Femur (tissue), 1 donor: ENCODE measurements around the gene CCDC185.
"Not testable (repeated sequence)": the region's sequence is repeated elsewhere in the genome, so short reads cannot be mapped to it uniquely, and the experiment has no call there.

Source experiments
- DNase-seq: peaks from one replicate; pipeline ENCODE4 v3.0.0-alpha.2; 2017

The CCDC185 gene

DNA sequence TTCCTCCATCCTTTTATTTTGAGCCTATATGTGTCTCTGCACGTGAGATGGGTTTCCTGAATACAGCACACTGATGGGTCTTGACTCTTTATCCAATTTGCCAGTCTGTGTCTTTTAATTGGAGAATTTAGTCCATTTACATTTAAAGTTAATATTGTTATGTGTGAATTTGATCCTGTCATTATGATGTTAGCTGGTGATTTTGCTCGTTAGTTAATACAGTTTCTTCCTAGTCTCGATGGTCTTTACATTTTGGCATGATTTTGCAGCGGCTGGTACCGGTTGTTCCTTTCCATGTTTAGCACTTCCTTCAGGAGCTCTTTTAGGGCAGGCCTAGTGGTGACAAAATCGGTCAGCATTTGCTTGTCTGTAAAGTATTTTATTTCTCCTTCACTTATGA lies 6.2 kb downstream of the CCDC185 start:
- DNase-seq, result not testable (repeated sequence)

DNA sequence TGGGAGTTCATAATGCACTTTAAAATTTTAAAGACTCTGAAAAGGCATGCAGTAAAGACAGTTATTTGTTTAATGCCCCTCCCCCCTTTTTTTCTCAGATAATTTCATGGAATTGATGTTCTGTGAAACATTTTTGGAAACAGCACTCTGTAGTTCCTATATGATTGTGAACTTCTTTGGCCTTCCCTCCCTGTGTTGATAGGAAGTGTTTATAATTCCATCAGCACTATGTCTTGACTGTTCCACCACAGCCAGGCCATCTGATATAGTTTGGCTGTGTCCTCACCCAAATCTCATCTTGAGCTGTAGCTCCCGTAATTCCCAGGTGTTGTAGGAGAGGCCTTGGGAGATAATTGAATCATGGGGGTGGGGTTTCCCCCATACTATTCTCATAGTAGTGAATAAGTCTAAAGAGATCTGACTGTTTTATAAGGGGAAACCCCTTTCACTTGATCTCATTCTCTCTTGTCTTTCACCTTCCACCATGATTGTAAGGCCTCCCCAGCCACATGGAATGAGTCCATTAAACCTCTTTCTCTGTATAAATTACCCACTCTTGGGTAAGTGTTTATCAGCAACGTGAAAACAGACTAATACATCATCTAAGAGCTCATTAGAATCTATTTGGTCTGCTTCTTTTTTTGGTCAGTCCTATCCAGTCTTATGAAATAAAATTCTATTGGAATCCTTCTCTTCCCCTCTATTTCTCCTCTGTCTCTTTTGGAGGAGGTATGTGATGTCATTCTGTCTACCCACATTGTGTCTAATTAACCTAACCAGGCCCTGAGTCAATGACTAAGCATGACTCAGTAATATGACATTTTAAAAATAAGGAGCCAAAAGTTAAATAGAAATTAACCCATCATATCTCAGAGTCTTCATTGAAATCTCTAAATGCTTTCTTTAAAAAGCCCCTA lies 8.9 kb downstream of the CCDC185 start:
- DNase-seq, result no peak

- no peak for DNase-seq
Measured at GRCh38 chr1:223402790-223403142, 9.6 kb downstream of the CCDC185 start.

DNA sequence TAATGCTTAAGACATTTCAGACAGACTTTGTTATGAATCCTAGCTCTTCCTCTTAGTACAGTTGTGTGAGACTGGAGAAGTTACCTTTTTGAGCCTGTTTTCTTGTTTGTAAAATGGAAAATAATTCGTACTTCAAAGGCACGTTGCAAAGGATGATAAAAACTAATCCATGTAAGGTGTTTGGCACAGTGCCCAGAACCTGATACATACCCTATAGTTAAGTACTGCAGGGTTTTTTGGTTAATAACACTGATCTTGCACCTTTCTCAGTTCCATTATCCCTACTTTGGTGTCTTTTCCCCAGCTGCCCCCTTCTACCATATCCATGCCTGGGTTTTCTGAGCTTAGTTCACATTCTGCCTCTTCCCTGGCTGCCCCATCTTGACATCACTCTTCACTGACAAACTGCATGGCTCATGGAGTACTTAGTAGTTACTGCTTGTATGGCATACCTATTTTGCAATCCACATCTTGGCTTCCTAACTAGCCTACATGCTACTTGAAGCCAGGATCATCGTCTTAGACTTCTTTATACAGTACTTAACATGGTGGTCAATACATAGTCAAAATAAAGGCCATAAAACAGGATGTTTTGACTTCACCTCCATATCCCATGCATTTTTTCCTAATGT lies 10.1 kb downstream of the CCDC185 start:
- DNase-seq, result no peak

GRCh38 chr1:223405507-223405906 lies 12.3 kb downstream of the CCDC185 start:
- DNase-seq, result no peak

DNA sequence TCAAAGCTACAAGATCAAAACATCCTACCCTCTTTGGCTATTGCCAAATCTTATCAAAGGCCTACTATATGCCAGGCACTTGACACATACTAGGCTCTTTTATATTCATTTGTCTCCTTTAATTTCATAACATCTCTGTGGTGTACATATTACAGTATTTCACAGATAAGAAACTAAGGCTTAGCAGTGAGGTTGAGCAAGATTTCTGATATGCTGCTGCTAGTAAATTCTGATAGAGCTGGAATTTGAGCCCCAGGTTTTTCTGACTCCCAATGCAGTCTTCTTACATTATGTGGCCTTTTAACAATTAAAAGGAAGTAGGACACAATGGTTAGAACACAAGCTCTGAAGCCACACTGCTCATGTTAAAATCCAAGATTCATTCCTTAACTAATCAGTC lies 16.8 kb downstream of the CCDC185 start:
- no peak for DNase-seq

GRCh38 chr1:223411309-223411708 lies 18.1 kb downstream of the CCDC185 start:
- no peak for DNase-seq

DNA sequence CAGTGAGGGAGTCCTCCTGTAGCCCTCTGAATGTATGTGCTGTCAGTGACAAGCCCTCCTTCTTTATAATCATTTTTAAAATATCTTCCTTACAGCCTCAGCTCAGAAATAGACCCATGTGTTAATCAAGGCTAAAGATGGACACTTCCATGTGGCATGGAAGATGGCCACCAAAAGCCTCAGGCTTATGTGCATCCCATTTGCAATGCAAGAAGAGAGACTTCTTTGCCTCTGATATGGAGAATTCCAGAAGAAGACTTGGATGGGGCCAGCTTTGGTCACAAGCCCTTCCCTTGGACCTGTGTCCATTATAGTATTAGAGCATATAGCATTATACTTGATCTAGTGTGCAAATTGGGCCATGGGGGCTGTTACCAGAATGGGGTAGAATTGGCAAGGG lies 18.5 kb downstream of the CCDC185 start:
- DNase-seq, result no peak

DNA sequence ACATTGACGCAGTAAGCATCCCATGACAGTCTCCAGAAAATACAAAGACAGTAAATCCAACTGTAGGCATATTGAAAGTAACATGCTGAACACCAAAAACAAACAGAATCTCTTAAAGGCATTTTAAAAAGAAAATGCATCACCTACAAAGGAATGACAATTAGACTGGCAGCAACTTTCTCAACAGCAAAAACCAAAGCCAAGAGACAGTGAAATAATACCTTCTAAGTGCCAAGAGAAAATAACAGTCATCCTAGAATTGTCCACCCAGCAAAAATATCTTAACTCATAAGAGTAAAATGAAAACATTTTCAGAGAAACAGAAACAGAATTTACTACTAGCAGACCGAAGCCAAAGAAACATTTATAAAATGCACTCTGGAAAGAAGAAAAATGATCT lies 20.0 kb downstream of the CCDC185 start:
- DNase-seq, result no peak

GRCh38 chr1:223417444-223417843 lies 24.2 kb downstream of the CCDC185 start:
- DNase-seq, result no peak

- no peak for DNase-seq
Measured at GRCh38 chr1:223417903-223418663, 24.9 kb downstream of the CCDC185 start.

GRCh38 chr1:223419115-223419514 lies 25.9 kb downstream of the CCDC185 start:
- no peak for DNase-seq

GRCh38 chr1:223419561-223419960 lies 26.3 kb downstream of the CCDC185 start:
- no peak for DNase-seq

- no peak for DNase-seq
Measured at GRCh38 chr1:223421025-223421424, 27.8 kb downstream of the CCDC185 start.

DNA sequence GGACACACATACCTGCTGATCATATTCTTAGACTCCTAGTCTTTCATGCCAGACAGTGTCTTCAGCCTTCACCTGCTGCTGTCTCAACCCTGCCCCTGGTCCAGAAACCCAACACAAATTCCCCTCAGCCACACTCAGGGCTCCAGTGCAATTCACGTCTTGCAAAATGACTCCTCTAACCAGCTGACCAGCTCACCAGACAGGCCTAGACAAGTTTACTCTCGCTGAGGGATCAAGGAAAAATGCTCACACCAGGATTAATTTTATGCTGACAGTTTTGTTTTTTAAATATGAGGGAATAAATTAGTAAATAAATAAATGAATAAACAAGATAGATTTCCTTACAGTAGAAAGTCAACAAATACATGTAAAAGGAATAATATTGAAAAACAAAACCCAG lies 28.5 kb downstream of the CCDC185 start:
- no peak for DNase-seq

DNA sequence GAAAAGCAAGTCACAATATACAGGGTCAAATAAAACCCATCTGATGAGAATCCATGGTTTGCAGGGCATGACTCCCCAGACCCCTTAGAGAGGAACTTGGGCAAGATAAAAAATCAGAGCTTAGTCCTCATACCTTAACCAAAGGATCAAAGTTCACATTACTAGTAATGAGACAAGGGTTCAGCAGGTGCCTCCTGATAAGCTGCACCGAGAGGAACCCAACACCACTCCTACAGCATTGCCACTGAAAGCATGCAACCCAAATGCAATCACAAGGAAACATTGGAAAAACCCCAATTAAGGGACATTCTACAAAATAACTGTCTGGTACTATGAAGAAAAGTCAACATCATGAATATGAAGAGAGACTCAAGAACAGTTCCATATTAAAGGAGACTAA lies 29.7 kb downstream of the CCDC185 start:
- no peak for DNase-seq

DNA sequence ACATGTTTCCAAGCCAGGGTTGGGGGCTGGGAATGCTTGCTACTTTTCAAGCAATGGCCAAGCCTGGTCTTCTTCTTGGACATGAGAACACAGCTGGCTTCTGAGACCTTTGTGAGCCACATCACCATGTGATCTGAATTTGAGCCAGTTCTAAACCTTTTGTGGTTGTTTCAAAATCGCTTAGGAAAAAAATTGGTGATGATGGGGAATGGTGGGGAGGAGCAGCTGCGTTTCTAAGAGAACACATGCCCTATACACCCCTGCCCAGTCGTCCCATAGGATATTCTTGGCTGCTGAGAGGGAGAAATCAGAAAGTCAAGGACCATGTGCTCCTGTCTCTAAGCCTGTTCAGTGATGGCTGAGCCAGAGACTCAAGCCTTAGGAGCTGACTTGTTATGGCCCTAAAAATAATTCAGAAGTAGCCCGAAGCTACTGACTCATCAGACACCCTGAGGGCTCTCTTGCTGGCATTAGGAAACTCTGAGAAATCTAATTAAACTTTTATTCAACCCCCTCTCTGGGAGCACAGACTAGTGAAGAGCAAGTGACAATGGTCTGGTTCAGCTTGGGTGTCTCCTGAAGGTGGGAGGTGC lies 30.5 kb downstream of the CCDC185 start:
- no peak for DNase-seq

- DNase-seq, result peak; percentile 28
Measured at GRCh38 chr1:223425550-223425949, 32.3 kb downstream of the CCDC185 start.

GRCh38 chr1:223426936-223427335 lies 33.7 kb downstream of the CCDC185 start:
- no peak for DNase-seq

DNA sequence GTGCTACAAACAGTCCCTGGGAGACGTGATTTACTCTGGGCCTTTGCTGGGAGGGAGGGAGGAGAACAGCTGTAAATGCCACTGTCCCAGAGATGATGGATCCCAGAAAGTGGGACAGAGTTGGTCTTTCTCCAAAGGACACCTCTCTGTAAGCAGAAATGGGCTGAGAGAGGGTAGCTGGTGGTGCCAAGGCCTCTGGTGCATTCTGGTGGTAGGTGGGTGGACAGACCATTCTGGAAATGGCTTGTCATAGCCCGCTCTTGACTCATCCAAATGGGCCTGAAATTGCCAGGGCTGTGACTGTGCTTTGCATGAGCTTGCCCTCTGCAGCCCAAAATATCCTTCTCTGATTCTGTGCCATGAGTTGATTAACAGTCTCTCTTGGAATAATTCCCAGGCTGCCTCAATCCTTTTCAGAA lies 36.1 kb downstream of the CCDC185 start:
- no peak for DNase-seq

DNA sequence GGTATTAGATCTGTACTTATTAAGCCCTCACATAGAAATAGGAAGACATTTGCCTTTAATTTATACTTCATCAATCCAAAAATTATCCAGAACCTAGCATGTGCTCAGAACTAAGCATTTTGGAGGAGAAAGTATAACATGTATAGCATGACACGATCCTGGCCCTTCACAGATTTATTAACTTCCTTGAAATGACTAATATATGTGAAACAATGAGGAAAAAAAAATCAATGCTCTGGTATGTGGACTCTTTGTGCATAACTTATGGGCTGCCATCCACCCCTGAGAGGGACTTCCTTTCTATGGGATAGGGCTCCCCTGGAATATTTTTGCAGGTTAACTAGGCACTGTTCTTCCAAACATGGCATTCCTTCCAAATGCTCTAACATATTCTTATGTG lies 36.6 kb downstream of the CCDC185 start:
- no peak for DNase-seq

DNA sequence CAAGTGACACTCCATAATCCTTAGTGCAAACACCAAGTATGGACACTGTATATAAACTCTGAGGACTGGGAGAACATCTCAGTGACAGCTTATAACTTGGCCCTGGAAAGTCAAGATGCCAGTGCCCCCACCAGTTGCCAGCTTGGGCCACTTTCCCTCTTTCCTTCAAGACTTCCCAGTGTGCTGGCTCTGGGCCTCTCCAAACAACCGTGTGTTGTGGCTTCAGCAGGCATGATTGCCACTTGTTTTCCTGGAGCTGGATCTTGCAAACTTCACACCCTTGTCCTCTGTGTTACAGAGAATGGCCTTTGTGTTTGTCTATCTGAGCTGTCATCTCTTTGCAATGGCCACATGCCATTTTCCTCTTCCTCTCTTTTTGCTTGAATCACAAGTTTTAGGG lies 37.0 kb downstream of the CCDC185 start:
- no peak for DNase-seq

DNA sequence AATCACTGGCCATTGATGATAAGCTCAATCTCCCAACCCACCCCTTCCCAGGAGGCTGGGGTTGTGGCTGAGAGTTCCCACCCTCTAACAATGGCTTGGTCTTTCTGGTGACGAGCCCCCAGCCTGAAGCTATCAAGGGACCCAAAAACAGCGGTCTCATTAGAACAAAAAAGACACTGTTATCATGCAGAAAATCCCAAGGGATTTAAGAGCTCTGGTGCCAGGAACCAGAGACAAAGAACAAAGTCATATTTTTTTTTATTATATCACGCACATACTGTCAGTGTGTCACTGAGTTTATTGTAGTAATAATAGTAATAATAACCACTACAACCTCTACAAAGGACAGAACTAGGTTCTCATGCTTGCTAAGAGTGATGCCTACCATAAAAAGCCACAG lies 43.9 kb downstream of the CCDC185 start:
- DNase-seq, result no peak
